Endothelial cell (in vitro differentiated cells): ENCODE results near the gene FAM53B. TPM values are rescaled to one million over a fixed set of nuclear protein-coding genes. Genes with fewer than 3 reads are reported as not detected.

ENCODE experiments used
- DNase-seq: peaks from one replicate; pipeline ENCODE4 v3.0.0; 2021; ENCODE audit warnings: low spot score
- H3K27ac Mint-ChIP-seq: one replicate; pipeline ENCODE4 v1.8.0; 2021; ENCODE audit warnings: mixed read lengths, inconsistent platforms; ENCODE audit not compliant: unreplicated experiment
- H3K27me3 Mint-ChIP-seq: one replicate; pipeline ENCODE4 v1.8.0; 2021; ENCODE audit warnings: mild to moderate bottlenecking, moderate library complexity, mixed read lengths, inconsistent platforms; ENCODE audit not compliant: unreplicated experiment
- H3K36me3 Mint-ChIP-seq: one replicate; pipeline ENCODE4 v1.8.0; 2021; ENCODE audit warnings: mild to moderate bottlenecking, low read depth, mixed read lengths, inconsistent platforms; ENCODE audit not compliant: unreplicated experiment
- H3K4me1 Mint-ChIP-seq: one replicate; pipeline ENCODE4 v1.8.0; 2021; ENCODE audit warnings: mild to moderate bottlenecking, mixed read lengths, inconsistent platforms; ENCODE audit not compliant: unreplicated experiment
- H3K4me3 Mint-ChIP-seq: one replicate; pipeline ENCODE4 v1.8.0; 2021; ENCODE audit warnings: mild to moderate bottlenecking, mixed read lengths, inconsistent platforms; ENCODE audit not compliant: unreplicated experiment
- H3K9me3 Mint-ChIP-seq: one replicate; pipeline ENCODE4 v1.8.0; 2021; ENCODE audit warnings: mixed read lengths, inconsistent platforms; ENCODE audit not compliant: unreplicated experiment
- total RNA-seq: library from RNA; stranded (reverse); fragmentation: NEBNext Ultra II Directional; extraction: Animal tissue kit (Norgen Biotek cat#: 25700); gene quantifications from one replicate; pipeline ENCODE4 v1.2.1, GENCODE V29; 2021; ENCODE audit not compliant: unreplicated experiment
- TF ChIP-seq, protein P1 (sequence below): fragments of 200-600 bp; sonication (generic); IDR thresholded peaks from one replicate; pipeline ENCODE4 v1.5.0; 2021; ENCODE audit warnings: antibody characterized with exemption; ENCODE audit not compliant: unreplicated experiment

FAM53B gene
- total RNA-seq, 1 donor from 2014 or later = 21.0 TPM

DNA sequence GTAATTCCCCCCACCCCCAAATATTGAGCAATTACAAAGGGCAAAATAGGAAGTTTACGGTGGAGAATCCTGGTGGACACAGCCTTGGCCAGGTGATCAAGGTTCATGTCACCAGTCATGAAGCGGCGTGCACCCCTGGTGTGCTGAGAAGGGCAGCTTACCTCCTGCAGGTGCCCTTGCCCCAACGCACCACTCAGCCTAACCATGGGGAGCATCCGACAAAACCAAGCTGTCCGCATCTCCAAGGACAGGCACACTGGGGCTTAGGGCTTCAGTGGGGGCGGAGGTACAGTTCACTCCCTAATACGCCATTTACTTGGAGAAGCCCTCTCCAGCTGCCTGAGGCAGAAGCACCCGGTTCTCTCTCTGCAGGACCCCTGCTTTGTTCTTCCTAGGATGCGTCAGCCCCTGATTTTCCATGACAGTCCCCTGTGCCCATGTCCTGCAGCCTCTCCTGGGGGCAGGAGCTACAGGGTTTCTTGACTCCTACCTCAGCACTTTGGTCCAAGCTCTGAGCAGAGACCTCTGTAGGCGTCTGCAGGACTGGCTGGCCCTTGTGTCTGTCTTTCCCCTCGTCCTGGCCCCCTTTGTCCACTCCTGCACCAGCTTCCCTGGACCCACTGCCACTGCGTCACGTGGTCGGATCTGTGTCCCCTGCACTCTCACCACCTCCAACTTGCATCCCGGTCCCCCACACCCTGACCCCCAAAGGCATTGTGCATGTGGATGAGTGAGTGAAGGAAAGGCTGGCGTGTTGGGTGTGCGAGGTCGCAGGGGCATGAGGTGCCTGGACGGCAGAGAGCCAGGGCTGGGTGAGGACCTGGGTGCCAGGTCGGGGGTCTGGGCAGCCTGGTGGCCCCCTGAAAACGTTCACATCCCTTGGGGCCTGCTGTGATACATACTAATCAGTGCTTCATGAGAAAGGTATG is 168.8 kb downstream of the FAM53B start:
- H3K4me3 Mint-ChIP-seq = no peak overlapping the region
- H3K9me3 Mint-ChIP-seq = no peaks in the 10 kb centered on the region
- TF ChIP-seq, protein P1, sequence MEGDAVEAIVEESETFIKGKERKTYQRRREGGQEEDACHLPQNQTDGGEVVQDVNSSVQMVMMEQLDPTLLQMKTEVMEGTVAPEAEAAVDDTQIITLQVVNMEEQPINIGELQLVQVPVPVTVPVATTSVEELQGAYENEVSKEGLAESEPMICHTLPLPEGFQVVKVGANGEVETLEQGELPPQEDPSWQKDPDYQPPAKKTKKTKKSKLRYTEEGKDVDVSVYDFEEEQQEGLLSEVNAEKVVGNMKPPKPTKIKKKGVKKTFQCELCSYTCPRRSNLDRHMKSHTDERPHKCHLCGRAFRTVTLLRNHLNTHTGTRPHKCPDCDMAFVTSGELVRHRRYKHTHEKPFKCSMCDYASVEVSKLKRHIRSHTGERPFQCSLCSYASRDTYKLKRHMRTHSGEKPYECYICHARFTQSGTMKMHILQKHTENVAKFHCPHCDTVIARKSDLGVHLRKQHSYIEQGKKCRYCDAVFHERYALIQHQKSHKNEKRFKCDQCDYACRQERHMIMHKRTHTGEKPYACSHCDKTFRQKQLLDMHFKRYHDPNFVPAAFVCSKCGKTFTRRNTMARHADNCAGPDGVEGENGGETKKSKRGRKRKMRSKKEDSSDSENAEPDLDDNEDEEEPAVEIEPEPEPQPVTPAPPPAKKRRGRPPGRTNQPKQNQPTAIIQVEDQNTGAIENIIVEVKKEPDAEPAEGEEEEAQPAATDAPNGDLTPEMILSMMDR = no peak
- no peak overlapping the region for H3K27ac Mint-ChIP-seq
- no peaks in the 10 kb centered on the region for H3K4me1 Mint-ChIP-seq
- H3K27me3 Mint-ChIP-seq = peaks cover 6% of the 10 kb centered on the region
- H3K36me3 Mint-ChIP-seq = no peaks in the 10 kb centered on the region
- DNase-seq = no peak

DNA sequence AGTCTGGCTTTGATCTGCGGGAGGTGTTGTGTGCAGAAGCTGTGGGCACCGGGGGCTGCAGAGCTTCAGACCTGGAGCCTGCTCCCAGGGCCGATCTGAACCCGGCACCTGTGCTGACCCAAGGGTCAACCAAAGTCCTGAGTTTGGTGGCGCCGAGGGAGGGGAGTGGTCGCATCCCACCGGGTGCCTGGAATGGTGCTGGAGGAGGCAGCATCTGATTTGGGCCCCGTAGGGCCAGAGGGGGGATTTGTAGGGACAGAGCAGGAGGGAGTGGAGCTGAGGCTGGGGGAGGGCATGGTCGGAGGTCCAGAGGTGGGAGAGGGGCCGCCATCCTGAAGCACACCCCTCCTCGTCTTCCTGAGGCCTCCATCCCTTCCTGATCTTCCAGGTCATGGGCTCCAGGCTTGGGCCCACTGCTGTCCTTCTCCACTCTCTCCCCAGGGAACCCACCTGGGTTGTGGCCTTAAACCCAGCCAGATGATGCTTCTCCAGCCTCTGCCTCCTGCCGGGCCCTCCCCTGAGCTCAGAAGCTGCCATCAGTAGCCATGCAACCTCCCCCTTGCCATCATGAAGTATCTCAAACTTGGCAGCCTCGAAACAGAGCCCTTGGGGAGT is 169.6 kb downstream of the FAM53B start:
- Mint-ChIP-seq H3K27me3 (peaks cover 6% of the 10 kb centered on the region), H3K36me3 (no peaks in the 10 kb centered on the region), H3K4me1 (no peaks in the 10 kb centered on the region), H3K9me3 (no peaks in the 10 kb centered on the region), H3K4me3 (no peak overlapping the region), H3K27ac (no peak overlapping the region)
- no peak for DNase-seq
- TF ChIP-seq, protein P1 = no peak

DNA sequence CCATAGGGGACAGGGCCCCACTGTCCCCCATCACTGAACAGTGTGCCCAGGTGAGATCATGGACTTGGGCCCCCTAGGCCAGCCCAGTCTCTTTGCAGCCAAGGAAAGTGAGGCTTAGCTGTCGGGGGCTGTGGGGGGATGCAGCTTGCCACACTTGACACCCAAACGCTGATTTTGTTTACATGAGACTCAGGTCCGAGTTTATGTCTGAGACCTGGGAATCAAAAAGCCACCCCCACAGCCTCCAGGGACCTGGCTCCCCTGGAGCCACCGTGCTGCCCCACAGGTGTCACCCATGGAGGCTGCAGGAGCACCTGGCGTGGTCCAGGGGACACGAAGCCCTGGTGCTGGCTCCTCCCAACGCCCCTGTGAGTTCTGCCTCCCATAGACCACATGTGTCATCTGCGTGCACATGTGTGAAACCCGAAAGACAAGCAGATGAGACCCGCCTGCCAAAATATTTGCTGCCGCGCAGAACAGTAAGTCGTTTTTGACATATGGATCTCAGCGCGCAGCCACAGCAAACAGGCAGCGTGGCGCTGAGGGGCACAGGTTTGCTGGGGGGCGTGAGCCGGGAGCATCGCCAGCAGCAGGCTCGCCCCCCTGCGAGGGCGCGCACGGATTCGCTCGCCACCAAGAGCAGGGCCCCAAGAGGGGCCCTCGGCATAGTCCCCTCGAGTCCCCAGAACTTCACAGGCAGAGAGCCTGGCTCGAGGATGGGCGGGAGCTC is 170.3 kb downstream of the FAM53B start:
- no peak overlapping the region for H3K4me3 Mint-ChIP-seq
- DNase-seq = no peak
- TF ChIP-seq, protein P1 = no peak
- H3K9me3 Mint-ChIP-seq = no peaks in the 10 kb centered on the region
- H3K4me1 Mint-ChIP-seq = no peaks in the 10 kb centered on the region
- peaks cover 3% of the 10 kb centered on the region for H3K27me3 Mint-ChIP-seq
- H3K36me3 Mint-ChIP-seq = no peaks in the 10 kb centered on the region
- no peak overlapping the region for H3K27ac Mint-ChIP-seq

DNA sequence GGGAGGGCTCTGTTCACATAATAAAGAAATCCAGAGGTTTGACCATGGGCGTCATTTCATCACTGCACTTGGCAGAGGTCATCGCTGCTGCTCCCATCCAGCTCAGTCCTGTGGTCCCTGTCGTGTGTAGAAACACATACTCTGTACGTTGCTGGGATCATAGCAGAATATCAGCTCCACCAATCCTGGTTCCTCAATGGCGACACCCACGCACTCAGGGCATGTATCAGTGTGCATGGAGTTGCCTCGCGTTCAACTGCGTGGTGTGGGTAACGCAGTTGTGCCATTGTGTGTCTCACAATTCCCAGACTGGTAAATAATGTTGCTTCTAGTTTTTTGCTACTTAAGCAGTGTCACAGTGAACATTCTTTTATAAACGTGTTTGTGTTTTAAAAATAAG is 171.4 kb downstream of the FAM53B start:
- TF ChIP-seq, protein P1 = no peak
- DNase-seq = no peak
- no peak overlapping the region for H3K4me3 Mint-ChIP-seq
- H3K9me3 Mint-ChIP-seq = no peaks in the 10 kb centered on the region
- H3K36me3 Mint-ChIP-seq = no peaks in the 10 kb centered on the region
- no peaks in the 10 kb centered on the region for H3K4me1 Mint-ChIP-seq
- no peak overlapping the region for H3K27ac Mint-ChIP-seq
- no peaks in the 10 kb centered on the region for H3K27me3 Mint-ChIP-seq
